Endothelial cell of umbilical vein (primary cell): ENCODE data around the gene ITGA11. TPM values are rescaled to one million over a fixed set of nuclear protein-coding genes. Genes with fewer than 3 reads are reported as not detected.

Experiments used
- BruUV-seq: library from RNA; stranded (reverse); fragments of 400-500 nt; replicated peaks from 2 replicates; lab custom pipeline; 2021; lab: Mats Ljungman, UMichigan
- CTCF ChIA-PET: fragments of 300-600, 350-600 bp; sonication (Branson Sonifier 250); formaldehyde crosslinking; loops from one replicate; lab custom pipeline; 2021; ENCODE audit warnings: antibody characterized with exemption, inconsistent platforms; lab: Charles Lee
- POLR2A ChIA-PET: fragments of 300-600, 350-600 bp; sonication (Branson Sonifier 250); formaldehyde crosslinking; loops from one replicate; lab custom pipeline; 2021; ENCODE audit warnings: antibody characterized with exemption, inconsistent platforms; lab: Charles Lee
- DNase-seq: peaks from one replicate; pipeline ENCODE4 v3.0.0-alpha.2; 2011; ENCODE audit warnings: low read depth, low spot score
- FAIRE-seq: peaks from 2 replicates; lab custom pipeline; 2011; peaks lifted over from hg19 to GRCh38; lab: Jason Lieb, UNC
- H2AFZ ChIP-seq: 2 replicates; pipeline ENCODE4 v1.6.0; 2012; ENCODE audit warnings: low read depth, low read length, control low read depth, inconsistent platforms
- H3K27ac ChIP-seq: 2 replicates; pipeline ENCODE4 v1.5.1; 2011; ENCODE audit warnings: low read depth, mild to moderate bottlenecking, control low read depth, low read length, moderate library complexity; ENCODE audit not compliant: insufficient read depth
- H3K27me3 ChIP-seq, 2 experiments: 2 replicates each; pipeline versions ENCODE4 v1.6.0 to v1.6.1; 2011; ENCODE audit warnings: low read length in 2 of 2, mixed read lengths in 1 of 2; ENCODE audit not compliant: control insufficient read depth in 2 of 2, insufficient read depth in 2 of 2
- H3K36me3 ChIP-seq, 2 experiments: 2 replicates in 1 of 2; 3 replicates in 1 of 2; pipeline ENCODE4 v1.5.1; 2011; ENCODE audit warnings: low read length in 2 of 2, mild to moderate bottlenecking in 1 of 2, moderate library complexity in 1 of 2; ENCODE audit not compliant: control insufficient read depth in 2 of 2, insufficient read depth in 2 of 2; ENCODE audit errors: extremely low read depth in 1 of 2
- H3K4me1 ChIP-seq: 3 replicates; pipeline ENCODE4 v1.5.1; 2011; ENCODE audit warnings: mild to moderate bottlenecking, low read length; ENCODE audit not compliant: control insufficient read depth, insufficient read depth; ENCODE audit errors: extremely low read depth
- H3K4me2 ChIP-seq: 2 replicates; pipeline ENCODE4 v1.6.1; 2011; ENCODE audit warnings: low read length, control low read depth, mixed read lengths; ENCODE audit not compliant: insufficient read depth
- H3K4me3 ChIP-seq, 3 experiments: fragments of 200-600 bp in 1 of 3; sonication (generic), shearing (Covaris generic) in 1 of 3; replicated peaks in 1 of 3; 2 replicates each; pipeline ENCODE4 v1.5.1; 2011 to 2016; ENCODE audit warnings: control low read depth in 3 of 3, low read length in 3 of 3, mild to moderate bottlenecking in 2 of 3, inconsistent platforms in 1 of 3, low read depth in 1 of 3, moderate library complexity in 1 of 3; ENCODE audit not compliant: insufficient read depth in 1 of 3
- H3K79me2 ChIP-seq: 2 replicates; pipeline ENCODE4 v1.6.0; 2012; ENCODE audit warnings: low read length, inconsistent platforms; ENCODE audit not compliant: control insufficient read depth, insufficient read depth
- H3K9ac ChIP-seq: replicated peaks from 2 replicates; pipeline ENCODE3; 2011; ENCODE audit warnings: low read length, control low read depth; ENCODE audit not compliant: insufficient read depth; ENCODE audit errors: extremely low read depth
- H3K9me1 ChIP-seq: replicated peaks from 3 replicates; pipeline ENCODE4 v1.6.0; 2011; ENCODE audit warnings: mild to moderate bottlenecking, low read length; ENCODE audit not compliant: control insufficient read depth, insufficient read depth; ENCODE audit errors: extremely low read depth
- H3K9me3 ChIP-seq: replicated peaks from 2 replicates; pipeline ENCODE4 v1.5.1; 2012; ENCODE audit warnings: low read length, inconsistent platforms; ENCODE audit not compliant: control insufficient read depth, insufficient read depth
- H4K20me1 ChIP-seq: replicated peaks from 2 replicates; pipeline ENCODE3; 2011; ENCODE audit warnings: mild to moderate bottlenecking, low read length; ENCODE audit not compliant: control insufficient read depth, insufficient read depth; ENCODE audit errors: extremely low read depth
- CTCF ChIP-seq, 2 donors: IDR thresholded peaks; 1 replicate in 1 of 2; 2 replicates in 1 of 2; pipeline ENCODE4 v1.5.1; 2011; ENCODE audit warnings: low read length in 2 of 2, mild to moderate bottlenecking in 2 of 2, moderate library complexity in 2 of 2, control low read depth in 1 of 2, inconsistent platforms in 1 of 2, low read depth in 1 of 2; ENCODE audit not compliant: insufficient read depth in 1 of 2; ENCODE audit errors: extremely low read depth in 1 of 2
- EZH2 ChIP-seq: IDR thresholded peaks from 2 replicates; pipeline ENCODE4 v1.6.1; 2012; ENCODE audit warnings: borderline replicate concordance, low read depth, mild to moderate bottlenecking, moderate library complexity, low read length, inconsistent platforms; ENCODE audit not compliant: severe bottlenecking
- FOS ChIP-seq: IDR thresholded peaks from 2 replicates; pipeline ENCODE4 v1.6.1; 2011; ENCODE audit warnings: mild to moderate bottlenecking, low read length, moderate library complexity, borderline replicate concordance; ENCODE audit not compliant: insufficient read depth
- GATA2 ChIP-seq: IDR thresholded peaks from 2 replicates; pipeline ENCODE4 v1.7.0; 2011; ENCODE audit warnings: low read depth, mild to moderate bottlenecking, moderate library complexity, mixed read lengths, low read length; ENCODE audit not compliant: insufficient read length, insufficient read depth
- JUN ChIP-seq: IDR thresholded peaks from 2 replicates; pipeline ENCODE4 v1.6.1; 2011; ENCODE audit warnings: borderline replicate concordance, low read depth; ENCODE audit not compliant: insufficient read length, insufficient read depth
- MYC ChIP-seq: IDR thresholded peaks from one replicate; pipeline ENCODE4 v1.6.1; 2011; ENCODE audit warnings: mild to moderate bottlenecking, low read depth, low read length
- POLR2A ChIP-seq: IDR thresholded peaks from 2 replicates; pipeline ENCODE4 v1.6.1; 2012; ENCODE audit warnings: low read depth, mild to moderate bottlenecking, control low read depth, low read length
- POLR2AphosphoS5 ChIP-seq: IDR thresholded peaks from 2 replicates; pipeline ENCODE4 v1.6.1; 2012; ENCODE audit warnings: low read depth, mild to moderate bottlenecking, control low read depth, low read length, moderate library complexity; ENCODE audit not compliant: insufficient read depth
- dilution Hi-C: fragments of 300-500 bp; cut with MboI; formaldehyde crosslinking; loops from one replicate; pipeline ENCODE4 v1.15.0; 2019; ENCODE audit warnings: low sequenced_read_pairs; ENCODE audit not compliant: extremely low pct_ligation_motif_present
- intact Hi-C: fragments of 100-400 bp; cut with micrococcal nuclease; formaldehyde crosslinking; loops from one replicate; pipeline ENCODE4 v1.10.0; 2022
- polyA plus RNA-seq, 4 experiments: library from polyadenylated mRNA; depleted of rRNA in 3 of 4; stranded (reverse) in 3 of 4; unstranded in 1 of 4; fragments of >200 nt; gene quantifications; 2 replicates each; pipeline versions ENCODE4 v1.2.1 to v1.2.3, GENCODE V29; 2011 to 2012; ENCODE audit warnings: missing spikeins in 1 of 4
- total RNA-seq: library from RNA; stranded (reverse); gene quantifications from 2 replicates; pipeline ENCODE4 v1.2.3, GENCODE V29; 2021

Gene ITGA11
- total and polyA plus RNA-seq, 2 donors (not counting 3 experiments of a cell fraction or from before 2014, with no cell fraction given), result 0.18 to 1.0 TPM

DNA sequence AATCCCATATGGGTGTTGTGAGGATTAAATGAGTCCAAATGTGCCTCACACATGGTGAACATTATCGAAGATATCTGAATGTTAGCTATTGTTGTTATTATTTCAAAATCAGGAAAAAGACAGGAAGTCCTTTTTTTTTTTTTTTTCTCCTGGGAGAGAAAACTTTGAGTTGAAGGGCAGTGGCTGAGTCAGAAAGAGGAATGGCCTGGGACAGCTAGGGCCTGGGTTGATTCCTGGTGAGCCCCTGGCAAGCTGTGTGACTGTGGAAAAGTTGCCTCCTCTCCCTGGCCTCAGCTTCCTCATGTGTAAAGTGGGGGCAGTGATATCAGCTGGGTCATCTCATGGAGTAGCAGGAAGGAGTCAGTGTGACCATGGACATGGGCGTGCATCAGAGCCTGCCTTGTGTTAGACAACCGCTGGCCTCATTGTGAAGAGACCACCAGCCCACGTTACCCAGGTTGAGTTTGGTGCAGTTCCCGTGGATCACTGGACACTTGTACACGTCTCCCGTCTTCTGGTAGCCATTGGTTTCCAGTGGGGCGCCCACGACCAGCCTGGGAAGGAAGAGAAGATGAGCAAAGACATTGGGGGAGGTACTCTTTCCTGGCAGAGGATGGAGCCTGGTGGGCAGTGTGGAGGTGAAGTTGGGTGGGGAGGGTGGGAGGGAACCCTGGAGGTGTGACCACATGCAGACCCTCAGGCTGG is 63.1 kb downstream of the ITGA11 start:
- peak overlapping the region; percentile 26 for H2AFZ ChIP-seq
- H3K27me3 ChIP-seq, result no peaks in the 10 kb centered on the region
- dilution Hi-C loops (no loop called here), intact Hi-C loops (loop anchor here (1.0 kb wide), 1 partner anchor 63 kb away; no protein-coding TSS in a partner anchor)
- H3K27ac ChIP-seq, result peak overlapping the region; percentile 17
- no TSS peak for BruUV-seq
- H3K4me2 ChIP-seq, result no peak overlapping the region
- FAIRE-seq, result peak; percentile 92
- POLR2A ChIA-PET, result interaction anchor here (0.7 kb wide), 1 partner anchor 76 kb away, joined by 4 read pairs; no protein-coding TSS in a partner anchor
- TF ChIP-seq POLR2A (no peak), EZH2 (no peak), MYC (no peak), POLR2AphosphoS5 (no peak), FOS (peak; percentile 13), CTCF (IDR thresholded peaks at IDR 0.05; ENCODE audit: extremely low read depth in 1 of 2, insufficient read depth in 1 of 2, low read depth in 1 of 2, low read length in 2 of 2) (no peak), GATA2 (peak; percentile 35), JUN (no peak)
- H3K4me3 ChIP-seq, result no peak overlapping the region
- H3K79me2 ChIP-seq, result no peaks in the 10 kb centered on the region
- no peaks in the 10 kb centered on the region for H3K9me1 ChIP-seq
- H4K20me1 ChIP-seq, result no peaks in the 10 kb centered on the region
- no peak overlapping the region for H3K9ac ChIP-seq
- H3K4me1 ChIP-seq, result peaks cover 26% of the 10 kb centered on the region
- DNase-seq, result peak; percentile 83
- H3K36me3 ChIP-seq, result no peaks in the 10 kb centered on the region
- no peaks in the 10 kb centered on the region for H3K9me3 ChIP-seq
- CTCF ChIA-PET, result interaction anchor here (0.6 to 4.7 kb wide), 15 partner anchors 10 to 556 kb away, joined by 3 to 53 read pairs (median 4); no protein-coding TSS in a partner anchor
